HepG2 (cell line): ENCODE results near the gene HOXA5. TPM values are rescaled to one million over a fixed set of nuclear protein-coding genes. Genes with fewer than 3 reads are reported as not detected.

ENCODE experiments used
- ATAC-seq: fragments of 200-7000 bp; cut with Tn5 transposase; 3 replicates; pipeline ENCODE4 v1.9.1; 2020; ENCODE audit warnings: mild to moderate bottlenecking, moderate library complexity
- BruUV-seq: library from RNA; stranded (reverse); fragments of 400-500 nt; replicated peaks from 2 replicates; lab custom pipeline; 2021; lab: Mats Ljungman, UMichigan
- CTCF ChIA-PET: fragments of 300-600 bp; formaldehyde crosslinking; extraction: SDS; loops from one replicate; lab custom pipeline; 2021; ENCODE audit warnings: low total read pairs, inconsistent platforms, low intra/inter-chr PET ratio; lab: Yijun Ruan, JAX
- POLR2A ChIA-PET: fragments of 350-600 bp; sonication (Branson Sonifier 250); formaldehyde crosslinking; loops from one replicate; lab custom pipeline; 2020; ENCODE audit warnings: antibody characterized with exemption, inconsistent platforms; lab: Yijun Ruan, JAX
- DNase-seq: peaks from one replicate; pipeline ENCODE4 v3.0.0-alpha.2; 2015; ENCODE audit warnings: low spot score
- FAIRE-seq: peaks from 3 replicates; lab custom pipeline; 2011; peaks lifted over from hg19 to GRCh38; lab: Jason Lieb, UNC
- H2AFZ ChIP-seq: one replicate; pipeline ENCODE4 v1.6.1; 2011; ENCODE audit warnings: low read length, inconsistent platforms
- H3K27ac ChIP-seq: fragments of 300-600 bp; 3 replicates; pipeline ENCODE4 v1.8.0; 2011; ENCODE audit warnings: mixed run types, mild to moderate bottlenecking, mixed read lengths, low read length, inconsistent platforms; ENCODE audit not compliant: insufficient read depth; ENCODE audit errors: extremely low read length
- H3K27me3 ChIP-seq, 2 experiments: fragments of 200-600 bp in 1 of 2; 2 replicates in 1 of 2; 3 replicates in 1 of 2; pipeline versions ENCODE4 v1.6.0 to v1.8.0; 2011; ENCODE audit warnings: low read length in 2 of 2, mild to moderate bottlenecking in 2 of 2, moderate library complexity in 2 of 2, inconsistent platforms in 1 of 2; ENCODE audit not compliant: insufficient read depth in 2 of 2, control insufficient read depth in 1 of 2
- H3K36me3 ChIP-seq, 2 experiments: fragments of 200-600 bp in 1 of 2; replicated peaks in 1 of 2; 2 replicates in 1 of 2; 3 replicates in 1 of 2; pipeline versions ENCODE4 v1.5.1 to v1.8.0; 2011; ENCODE audit warnings: low read length in 2 of 2, inconsistent platforms in 1 of 2; ENCODE audit not compliant: insufficient read depth in 2 of 2, control insufficient read depth in 1 of 2
- H3K4me1 ChIP-seq: 2 replicates; pipeline ENCODE4 v1.5.1; 2012; ENCODE audit warnings: low read length, inconsistent platforms; ENCODE audit not compliant: insufficient read depth
- H3K4me2 ChIP-seq: 2 replicates; pipeline ENCODE4 v1.6.0; 2011; ENCODE audit warnings: low read depth, low read length, inconsistent platforms
- H3K4me3 ChIP-seq, 3 experiments: fragments of 200-600 bp in 1 of 3; sonication (generic), shearing (Covaris generic) in 1 of 3; replicated peaks in 1 of 3; 2 replicates each; pipeline ENCODE4 v1.5.1; 2011 to 2016; ENCODE audit warnings: low read length in 3 of 3, inconsistent platforms in 2 of 3, low read depth in 2 of 3, mild to moderate bottlenecking in 2 of 3, control low read depth in 1 of 3, mixed read lengths in 1 of 3; ENCODE audit not compliant: insufficient read depth in 1 of 3
- H3K79me2 ChIP-seq: one replicate; pipeline ENCODE4 v1.6.1; 2011; ENCODE audit warnings: low read length, inconsistent platforms; ENCODE audit not compliant: insufficient read depth
- H3K9ac ChIP-seq: 2 replicates; pipeline ENCODE4 v1.6.0; 2011; ENCODE audit warnings: mild to moderate bottlenecking, low read depth, low read length, inconsistent platforms; ENCODE audit not compliant: insufficient read depth
- H3K9me3 ChIP-seq: 2 replicates; pipeline ENCODE4 v1.5.1; 2012; ENCODE audit warnings: mild to moderate bottlenecking, low read length
- H4K20me1 ChIP-seq: 2 replicates; pipeline ENCODE4 v1.6.0; 2011; ENCODE audit warnings: inconsistent platforms, mild to moderate bottlenecking, low read length, moderate library complexity; ENCODE audit not compliant: insufficient read depth
- CBX2 ChIP-seq, 2 experiments: fragments of 200-600 bp in 1 of 2; sonication (generic); formaldehyde crosslinking in 1 of 2; IDR thresholded peaks; 2 replicates each; pipeline versions ENCODE4 v1.7.0 to v1.8.1; 2018 to 2022; ENCODE audit warnings: low read depth in 2 of 2, low read length in 1 of 2, mild to moderate bottlenecking in 1 of 2, missing genetic modification reagents in 1 of 2
- WGBS: methylation state at CpG from one replicate; pipeline ENCODE4 v1.1.6; 2017; ENCODE audit warnings: low lambda C conversion rate; 5-methylcytosine and 5-hydroxymethylcytosine counted together
- in situ Hi-C: cut with HindIII; loops from 2 replicates; pipeline ENCODE4 v1.10.0; 2017; ENCODE audit warnings: low pct_unique_long_range_greater_than_20kb; ENCODE audit not compliant: extremely low pct_ligation_motif_present
- intact Hi-C: fragments of 100-400 bp; cut with micrococcal nuclease; formaldehyde crosslinking; loops from one replicate; pipeline ENCODE4 v1.10.0; 2022; ENCODE audit not compliant: unreplicated experiment
- polyA plus RNA-seq, 8 experiments: library from polyadenylated mRNA; depleted of rRNA in 3 of 8; stranded (reverse) in 7 of 8; unstranded in 1 of 8; fragments of >200 nt; fragmentation: Illumina TruSeq in 4 of 8; extraction: Trizol in 4 of 8; gene quantifications; 2 replicates each; pipeline versions ENCODE4 v1.2.1 to v1.2.3, GENCODE V29; 2011 to 2016; ENCODE audit warnings: low read depth in 4 of 8, missing spikeins in 1 of 8, mixed read lengths in 1 of 8; ENCODE audit not compliant: insufficient read depth in 1 of 8
- total RNA-seq, 5 experiments: library from RNA; depleted of rRNA; stranded (reverse); fragments of >200 nt; fragmentation: Illumina TruSeq; extraction: Trizol; gene quantifications; 2 replicates each; pipeline ENCODE4 v1.2.3, GENCODE V29; 2016; ENCODE audit warnings: low read depth in 1 of 5
- TF ChIP-seq, protein P1 (sequence below), 2 experiments: sonication (generic) in 1 of 2; formaldehyde crosslinking in 1 of 2; IDR thresholded peaks; 2 replicates each; pipeline versions ENCODE4 v1.4.0 to v1.6.1; 2016 to 2020; ENCODE audit warnings: borderline replicate concordance in 1 of 2, low read depth in 1 of 2, mild to moderate bottlenecking in 1 of 2, missing genetic modification reagents in 1 of 2

The HOXA5 gene
- total and polyA plus RNA-seq, 2 of the 13 experiments (the other 11 are each of a cell fraction or from before 2014, with no cell fraction given) = 3.2 to 3.6 TPM

DNA sequence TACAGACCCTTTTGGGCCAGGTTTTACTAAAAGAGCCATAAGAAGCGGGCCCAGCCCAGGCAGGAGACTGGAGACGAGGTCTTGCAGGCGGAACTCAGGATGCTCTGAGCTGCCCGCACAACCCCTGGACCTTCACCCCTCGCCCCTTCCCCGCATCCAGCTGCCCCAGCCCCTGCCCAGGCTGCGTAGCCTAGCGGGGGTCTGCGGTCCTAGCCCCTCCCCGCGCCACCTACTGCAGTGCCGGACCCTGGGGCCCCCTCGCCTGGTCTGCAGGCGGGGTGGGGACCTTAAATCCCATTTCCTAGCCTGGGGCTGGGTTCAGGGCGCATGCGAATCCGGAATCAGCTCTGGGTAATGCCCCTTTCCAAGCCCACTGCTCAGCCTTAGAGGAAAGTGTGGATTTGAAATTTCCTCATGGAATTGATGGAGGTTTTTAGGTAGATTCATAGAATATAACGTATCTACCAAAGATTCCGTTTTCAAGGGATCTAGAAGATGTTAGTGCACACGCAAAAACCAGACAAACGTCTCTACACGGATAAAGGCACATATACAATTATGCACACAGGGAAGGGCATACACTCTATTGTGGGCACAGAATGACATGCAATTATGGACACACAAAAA lies 9.4 kb upstream of the HOXA5 start:
- Histone ChIP-seq H3K4me2 (peak overlapping the region; percentile 56), H3K27ac (no peak overlapping the region), H3K79me2 (peaks cover 5% of the 10 kb centered on the region), H3K9me3 (no peaks in the 10 kb centered on the region), H2AFZ (no peak overlapping the region), H4K20me1 (no peaks in the 10 kb centered on the region), H3K4me3 (peak overlapping the region in 1 of 3 experiments; percentile 44; a peak in 1 of 6 replicates), H3K36me3 (no peaks in the 10 kb centered on the region), H3K9ac (no peak overlapping the region), H3K27me3 (peaks cover 6 to 61% of the 10 kb centered on the region in 2 experiments), H3K4me1 (peaks cover 51% of the 10 kb centered on the region)
- FAIRE-seq (no peak), DNase-seq (no peak), ATAC-seq (no peak)
- 68% methylated on average over 11 of the region's 22 CpGs for WGBS
- CTCF ChIA-PET = interaction anchor here (0.6 kb wide), 1 partner anchor 43 kb away, joined by 3 read pairs; no protein-coding TSS in a partner anchor
- POLR2A ChIA-PET = interaction anchor here (0.8 kb wide), 1 partner anchor 22 kb away, joined by 3 read pairs; no protein-coding TSS in a partner anchor
- in situ Hi-C loops (loop anchor here (25.0 kb wide), 1 partner anchor 1066 kb away; no protein-coding TSS in a partner anchor), intact Hi-C loops (no loop called here)
- TF ChIP-seq CBX2 (IDR thresholded peaks at IDR 0.05; ENCODE audit: low read depth, low read length) (peak; percentile 72; the same call in 1 of the 2 replicates), CBX2 (CRISPR knock-in tag; IDR thresholded peaks at IDR 0.05; ENCODE audit: low read depth) (no peak)
- TF ChIP-seq, protein P1, sequence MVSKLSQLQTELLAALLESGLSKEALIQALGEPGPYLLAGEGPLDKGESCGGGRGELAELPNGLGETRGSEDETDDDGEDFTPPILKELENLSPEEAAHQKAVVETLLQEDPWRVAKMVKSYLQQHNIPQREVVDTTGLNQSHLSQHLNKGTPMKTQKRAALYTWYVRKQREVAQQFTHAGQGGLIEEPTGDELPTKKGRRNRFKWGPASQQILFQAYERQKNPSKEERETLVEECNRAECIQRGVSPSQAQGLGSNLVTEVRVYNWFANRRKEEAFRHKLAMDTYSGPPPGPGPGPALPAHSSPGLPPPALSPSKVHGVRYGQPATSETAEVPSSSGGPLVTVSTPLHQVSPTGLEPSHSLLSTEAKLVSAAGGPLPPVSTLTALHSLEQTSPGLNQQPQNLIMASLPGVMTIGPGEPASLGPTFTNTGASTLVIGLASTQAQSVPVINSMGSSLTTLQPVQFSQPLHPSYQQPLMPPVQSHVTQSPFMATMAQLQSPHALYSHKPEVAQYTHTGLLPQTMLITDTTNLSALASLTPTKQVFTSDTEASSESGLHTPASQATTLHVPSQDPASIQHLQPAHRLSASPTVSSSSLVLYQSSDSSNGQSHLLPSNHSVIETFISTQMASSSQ (IDR thresholded peaks at IDR 0.05; ENCODE audit: low read depth) = no peak
- TF ChIP-seq, protein P1 (CRISPR knock-in tag; IDR thresholded peaks at IDR 0.05; ENCODE audit: borderline replicate concordance) = no peak
- no TSS peak for BruUV-seq
